Measurements from ENCODE around the gene KCNJ8.

- TF ChIP-seq CTCF (IDR thresholded peaks at IDR 0.05) (no peak), POLR2A (IDR thresholded peaks at IDR 0.05) (no peak)
Observed at GRCh38 chr12:21718944-21719650, 55.4 kb downstream of the KCNJ8 start.

Data from uterus (tissue), 2 donors.